HepG2 (cell line): Measurements from ENCODE around the gene RTBDN. TPM values are rescaled to one million over a fixed set of nuclear protein-coding genes. Genes with fewer than 3 reads are reported as not detected.
A peak's percentile ranks its signal among the peaks of the same experiment; 100 is the strongest.

Experiments
- DR1 ChIP-seq: sonication (generic); formaldehyde crosslinking; IDR thresholded peaks from 2 replicates; pipeline ENCODE4 v1.8.0; 2021; ENCODE audit warnings: mild to moderate bottlenecking, missing genetic modification reagents, inconsistent platforms
- EED ChIP-seq: sonication (generic); formaldehyde crosslinking; IDR thresholded peaks from 2 replicates; pipeline ENCODE4 v1.5.0; 2020; ENCODE audit warnings: mild to moderate bottlenecking, missing genetic modification reagents
- ERF ChIP-seq: IDR thresholded peaks from 2 replicates; pipeline ENCODE4 v1.6.1; 2018; ENCODE audit warnings: missing biosample characterization, missing genetic modification reagents
- FOXK1 ChIP-seq: sonication (generic); formaldehyde crosslinking; IDR thresholded peaks from 2 replicates; pipeline ENCODE4 v1.4.0; 2020; ENCODE audit warnings: low read depth, missing genetic modification reagents, borderline replicate concordance
- HNRNPK ChIP-seq: fragments of 200-400 bp; formaldehyde crosslinking; IDR thresholded peaks from 2 replicates; pipeline ENCODE4 v1.6.1; 2018; ENCODE audit warnings: low read length, low read depth, moderate library complexity, mild to moderate bottlenecking; ENCODE audit not compliant: poor library complexity, severe bottlenecking
- HOXA3 ChIP-seq: sonication (generic); formaldehyde crosslinking; IDR thresholded peaks from 2 replicates; pipeline ENCODE4 v1.5.0; 2020; ENCODE audit warnings: missing genetic modification reagents
- KAT8 ChIP-seq: IDR thresholded peaks from 2 replicates; pipeline ENCODE4 v1.6.1; 2016; ENCODE audit warnings: missing genetic modification reagents, missing compliant biosample characterization
- RELA ChIP-seq: sonication (generic); formaldehyde crosslinking; IDR thresholded peaks from 2 replicates; pipeline ENCODE4 v1.4.0; 2020; ENCODE audit warnings: missing genetic modification reagents
- SNAPC2 ChIP-seq: sonication (generic); formaldehyde crosslinking; IDR thresholded peaks from 2 replicates; pipeline ENCODE4 v1.8.1; 2022; ENCODE audit warnings: mild to moderate bottlenecking, missing genetic modification reagents
- ZFP90 ChIP-seq: sonication (generic); formaldehyde crosslinking; IDR thresholded peaks from 2 replicates; pipeline ENCODE4 v1.8.0; 2022; ENCODE audit warnings: missing genetic modification reagents, mild to moderate bottlenecking, inconsistent platforms, borderline replicate concordance
- ZNF101 ChIP-seq: sonication (generic); formaldehyde crosslinking; IDR thresholded peaks from 2 replicates; pipeline ENCODE4 v1.4.0; 2020; ENCODE audit warnings: mild to moderate bottlenecking, low read depth, missing genetic modification reagents, borderline replicate concordance
- ZNF12 ChIP-seq: sonication (generic); formaldehyde crosslinking; IDR thresholded peaks from 2 replicates; pipeline ENCODE4 v1.5.0; 2020; ENCODE audit warnings: missing genetic modification reagents
- ZNF160 ChIP-seq: sonication (generic); formaldehyde crosslinking; IDR thresholded peaks from 2 replicates; pipeline ENCODE4 v1.8.0; 2022; ENCODE audit warnings: mild to moderate bottlenecking, inconsistent platforms, missing genetic modification reagents
- ZNF335 ChIP-seq: sonication (generic); formaldehyde crosslinking; IDR thresholded peaks from 2 replicates; pipeline ENCODE4 v1.4.0; 2020; ENCODE audit warnings: missing genetic modification reagents
- ZNF367 ChIP-seq: sonication (generic); formaldehyde crosslinking; IDR thresholded peaks from 2 replicates; pipeline ENCODE4 v1.4.0; 2020; ENCODE audit warnings: missing genetic modification reagents, borderline replicate concordance
- ZNF501 ChIP-seq: sonication (generic); formaldehyde crosslinking; IDR thresholded peaks from 2 replicates; pipeline ENCODE4 v1.5.1; 2020; ENCODE audit warnings: mild to moderate bottlenecking, moderate library complexity, missing genetic modification reagents
- ZNF572 ChIP-seq: sonication (generic); formaldehyde crosslinking; IDR thresholded peaks from 2 replicates; pipeline ENCODE4 v1.5.1; 2020; ENCODE audit warnings: mild to moderate bottlenecking, missing genetic modification reagents
- ZNF883 ChIP-seq: sonication (generic); formaldehyde crosslinking; IDR thresholded peaks from 2 replicates; pipeline ENCODE4 v1.5.1; 2020; ENCODE audit warnings: mild to moderate bottlenecking, missing genetic modification reagents; ENCODE audit errors: not compliant biosample characterization
- ZSCAN12 ChIP-seq: sonication (generic); formaldehyde crosslinking; IDR thresholded peaks from 2 replicates; pipeline ENCODE4 v1.9.0; 2021; ENCODE audit warnings: mild to moderate bottlenecking, missing genetic modification reagents
- polyA plus RNA-seq, 8 experiments: library from polyadenylated mRNA; depleted of rRNA in 3 of 8; stranded (reverse) in 7 of 8; unstranded in 1 of 8; fragments of >200 nt; fragmentation: Illumina TruSeq in 4 of 8; extraction: Trizol in 4 of 8; gene quantifications; 2 replicates each; pipeline versions ENCODE4 v1.2.1 to v1.2.3, GENCODE V29; 2011 to 2016; ENCODE audit warnings: low read depth in 4 of 8, missing spikeins in 1 of 8, mixed read lengths in 1 of 8; ENCODE audit not compliant: insufficient read depth in 1 of 8
- total RNA-seq, 5 experiments: library from RNA; depleted of rRNA; stranded (reverse); fragments of >200 nt; fragmentation: Illumina TruSeq; extraction: Trizol; gene quantifications; 2 replicates each; pipeline ENCODE4 v1.2.3, GENCODE V29; 2016; ENCODE audit warnings: low read depth in 1 of 5
- TF ChIP-seq, protein P1 (sequence below): sonication (generic); formaldehyde crosslinking; IDR thresholded peaks from 2 replicates; pipeline ENCODE4 v1.4.0; 2020; ENCODE audit warnings: missing genetic modification reagents, borderline replicate concordance
- TF ChIP-seq, protein P2 (sequence below): sonication (generic); formaldehyde crosslinking; IDR thresholded peaks from 2 replicates; pipeline ENCODE4 v1.4.0; 2020; ENCODE audit warnings: missing genetic modification reagents
- TF ChIP-seq, protein P3 (sequence below): IDR thresholded peaks from 2 replicates; pipeline ENCODE4 v1.6.1; 2012; ENCODE audit warnings: low read depth, low read length, improper control_type of control experiment

The RTBDN gene
- total and polyA plus RNA-seq, 2 of the 13 experiments (the other 11 are each of a cell fraction or from before 2014, with no cell fraction given) = 0.27 to 0.48 TPM

DNA sequence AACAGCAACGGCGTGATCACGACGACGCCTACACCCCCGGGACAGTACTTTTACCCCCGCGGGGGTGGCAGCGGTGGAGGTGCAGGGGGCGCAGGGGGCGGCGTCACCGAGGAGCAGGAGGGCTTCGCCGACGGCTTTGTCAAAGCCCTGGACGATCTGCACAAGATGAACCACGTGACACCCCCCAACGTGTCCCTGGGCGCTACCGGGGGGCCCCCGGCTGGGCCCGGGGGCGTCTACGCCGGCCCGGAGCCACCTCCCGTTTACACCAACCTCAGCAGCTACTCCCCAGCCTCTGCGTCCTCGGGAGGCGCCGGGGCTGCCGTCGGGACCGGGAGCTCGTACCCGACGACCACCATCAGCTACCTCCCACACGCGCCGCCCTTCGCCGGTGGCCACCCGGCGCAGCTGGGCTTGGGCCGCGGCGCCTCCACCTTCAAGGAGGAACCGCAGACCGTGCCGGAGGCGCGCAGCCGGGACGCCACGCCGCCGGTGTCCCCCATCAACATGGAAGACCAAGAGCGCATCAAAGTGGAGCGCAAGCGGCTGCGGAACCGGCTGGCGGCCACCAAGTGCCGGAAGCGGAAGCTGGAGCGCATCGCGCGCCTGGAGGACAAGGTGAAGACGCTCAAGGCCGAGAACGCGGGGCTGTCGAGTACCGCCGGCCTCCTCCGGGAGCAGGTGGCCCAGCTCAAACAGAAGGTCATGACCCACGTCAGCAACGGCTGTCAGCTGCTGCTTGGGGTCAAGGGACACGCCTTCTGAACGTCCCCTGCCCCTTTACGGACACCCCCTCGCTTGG lies 42.1 kb downstream of the RTBDN start (continued):
- TF ChIP-seq HNRNPK (no peak), ZNF367 (CRISPR knock-in tag) (peak; percentile 60; the same call in 1 of the 2 replicates), DR1 (CRISPR knock-in tag) (peak; percentile 32; the same call in 1 of the 2 replicates), ZNF101 (no peak), ZSCAN12 (CRISPR knock-in tag) (no peak), ZNF160 (no peak; the same call in 1 of the 2 replicates), ZNF883 (no peak), HOXA3 (CRISPR knock-in tag) (peak; percentile 63), ZNF335 (CRISPR knock-in tag) (no peak), ERF (CRISPR knock-in tag) (peak; percentile 66), ZNF572 (CRISPR knock-in tag) (no peak), ZNF12 (no peak), EED (CRISPR knock-in tag) (peak; percentile 41; the same call in 1 of the 2 replicates), ZFP90 (peak; percentile 56), FOXK1 (CRISPR knock-in tag) (peak; percentile 36; the same call in 1 of the 2 replicates), KAT8 (peak; percentile 64), SNAPC2 (CRISPR knock-in tag) (0 out of 2 replicates have a peak, but pooled peaks have one; percentile 74), RELA (CRISPR knock-in tag) (0 out of 2 replicates have a peak, but pooled peaks have one; percentile 47), ZNF501 (CRISPR knock-in tag) (no peak)
- TF ChIP-seq, protein P1, sequence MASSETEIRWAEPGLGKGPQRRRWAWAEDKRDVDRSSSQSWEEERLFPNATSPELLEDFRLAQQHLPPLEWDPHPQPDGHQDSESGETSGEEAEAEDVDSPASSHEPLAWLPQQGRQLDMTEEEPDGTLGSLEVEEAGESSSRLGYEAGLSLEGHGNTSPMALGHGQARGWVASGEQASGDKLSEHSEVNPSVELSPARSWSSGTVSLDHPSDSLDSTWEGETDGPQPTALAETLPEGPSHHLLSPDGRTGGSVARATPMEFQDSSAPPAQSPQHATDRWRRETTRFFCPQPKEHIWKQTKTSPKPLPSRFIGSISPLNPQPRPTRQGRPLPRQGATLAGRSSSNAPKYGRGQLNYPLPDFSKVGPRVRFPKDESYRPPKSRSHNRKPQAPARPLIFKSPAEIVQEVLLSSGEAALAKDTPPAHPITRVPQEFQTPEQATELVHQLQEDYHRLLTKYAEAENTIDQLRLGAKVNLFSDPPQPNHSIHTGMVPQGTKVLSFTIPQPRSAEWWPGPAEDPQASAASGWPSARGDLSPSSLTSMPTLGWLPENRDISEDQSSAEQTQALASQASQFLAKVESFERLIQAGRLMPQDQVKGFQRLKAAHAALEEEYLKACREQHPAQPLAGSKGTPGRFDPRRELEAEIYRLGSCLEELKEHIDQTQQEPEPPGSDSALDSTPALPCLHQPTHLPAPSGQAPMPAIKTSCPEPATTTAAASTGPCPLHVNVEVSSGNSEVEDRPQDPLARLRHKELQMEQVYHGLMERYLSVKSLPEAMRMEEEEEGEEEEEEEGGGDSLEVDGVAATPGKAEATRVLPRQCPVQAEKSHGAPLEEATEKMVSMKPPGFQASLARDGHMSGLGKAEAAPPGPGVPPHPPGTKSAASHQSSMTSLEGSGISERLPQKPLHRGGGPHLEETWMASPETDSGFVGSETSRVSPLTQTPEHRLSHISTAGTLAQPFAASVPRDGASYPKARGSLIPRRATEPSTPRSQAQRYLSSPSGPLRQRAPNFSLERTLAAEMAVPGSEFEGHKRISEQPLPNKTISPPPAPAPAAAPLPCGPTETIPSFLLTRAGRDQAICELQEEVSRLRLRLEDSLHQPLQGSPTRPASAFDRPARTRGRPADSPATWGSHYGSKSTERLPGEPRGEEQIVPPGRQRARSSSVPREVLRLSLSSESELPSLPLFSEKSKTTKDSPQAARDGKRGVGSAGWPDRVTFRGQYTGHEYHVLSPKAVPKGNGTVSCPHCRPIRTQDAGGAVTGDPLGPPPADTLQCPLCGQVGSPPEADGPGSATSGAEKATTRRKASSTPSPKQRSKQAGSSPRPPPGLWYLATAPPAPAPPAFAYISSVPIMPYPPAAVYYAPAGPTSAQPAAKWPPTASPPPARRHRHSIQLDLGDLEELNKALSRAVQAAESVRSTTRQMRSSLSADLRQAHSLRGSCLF (CRISPR knock-in tag) = no peak
- TF ChIP-seq, protein P2, sequence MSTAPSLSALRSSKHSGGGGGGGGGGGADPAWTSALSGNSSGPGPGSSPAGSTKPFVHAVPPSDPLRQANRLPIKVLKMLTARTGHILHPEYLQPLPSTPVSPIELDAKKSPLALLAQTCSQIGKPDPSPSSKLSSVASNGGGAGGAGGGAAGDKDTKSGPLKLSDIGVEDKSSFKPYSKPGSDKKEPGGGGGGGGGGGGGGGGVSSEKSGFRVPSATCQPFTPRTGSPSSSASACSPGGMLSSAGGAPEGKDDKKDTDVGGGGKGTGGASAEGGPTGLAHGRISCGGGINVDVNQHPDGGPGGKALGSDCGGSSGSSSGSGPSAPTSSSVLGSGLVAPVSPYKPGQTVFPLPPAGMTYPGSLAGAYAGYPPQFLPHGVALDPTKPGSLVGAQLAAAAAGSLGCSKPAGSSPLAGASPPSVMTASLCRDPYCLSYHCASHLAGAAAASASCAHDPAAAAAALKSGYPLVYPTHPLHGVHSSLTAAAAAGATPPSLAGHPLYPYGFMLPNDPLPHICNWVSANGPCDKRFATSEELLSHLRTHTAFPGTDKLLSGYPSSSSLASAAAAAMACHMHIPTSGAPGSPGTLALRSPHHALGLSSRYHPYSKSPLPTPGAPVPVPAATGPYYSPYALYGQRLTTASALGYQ (CRISPR knock-in tag) = peak; percentile 53; the same call in 1 of the 2 replicates
- TF ChIP-seq, protein P3, sequence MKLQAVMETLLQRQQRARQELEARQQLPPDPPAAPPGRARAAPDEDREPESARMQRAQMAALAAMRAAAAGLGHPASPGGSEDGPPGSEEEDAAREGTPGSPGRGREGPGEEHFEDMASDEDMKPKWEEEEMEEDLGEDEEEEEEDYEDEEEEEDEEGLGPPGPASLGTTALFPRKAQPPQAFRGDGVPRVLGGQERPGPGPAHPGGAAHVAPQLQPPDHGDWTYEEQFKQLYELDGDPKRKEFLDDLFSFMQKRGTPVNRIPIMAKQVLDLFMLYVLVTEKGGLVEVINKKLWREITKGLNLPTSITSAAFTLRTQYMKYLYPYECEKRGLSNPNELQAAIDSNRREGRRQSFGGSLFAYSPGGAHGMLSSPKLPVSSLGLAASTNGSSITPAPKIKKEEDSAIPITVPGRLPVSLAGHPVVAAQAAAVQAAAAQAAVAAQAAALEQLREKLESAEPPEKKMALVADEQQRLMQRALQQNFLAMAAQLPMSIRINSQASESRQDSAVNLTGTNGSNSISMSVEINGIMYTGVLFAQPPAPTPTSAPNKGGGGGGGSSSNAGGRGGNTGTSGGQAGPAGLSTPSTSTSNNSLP = no peak
